Endothelial cell of hepatic sinusoid (primary cell): ENCODE results near the gene RAVER2.

ENCODE experiments used
- in situ Hi-C: cut with HindIII; loops from 2 replicates; pipeline ENCODE4 v1.10.0; 2017; ENCODE audit warnings: low sequenced_read_pairs

The RAVER2 gene

DNA sequence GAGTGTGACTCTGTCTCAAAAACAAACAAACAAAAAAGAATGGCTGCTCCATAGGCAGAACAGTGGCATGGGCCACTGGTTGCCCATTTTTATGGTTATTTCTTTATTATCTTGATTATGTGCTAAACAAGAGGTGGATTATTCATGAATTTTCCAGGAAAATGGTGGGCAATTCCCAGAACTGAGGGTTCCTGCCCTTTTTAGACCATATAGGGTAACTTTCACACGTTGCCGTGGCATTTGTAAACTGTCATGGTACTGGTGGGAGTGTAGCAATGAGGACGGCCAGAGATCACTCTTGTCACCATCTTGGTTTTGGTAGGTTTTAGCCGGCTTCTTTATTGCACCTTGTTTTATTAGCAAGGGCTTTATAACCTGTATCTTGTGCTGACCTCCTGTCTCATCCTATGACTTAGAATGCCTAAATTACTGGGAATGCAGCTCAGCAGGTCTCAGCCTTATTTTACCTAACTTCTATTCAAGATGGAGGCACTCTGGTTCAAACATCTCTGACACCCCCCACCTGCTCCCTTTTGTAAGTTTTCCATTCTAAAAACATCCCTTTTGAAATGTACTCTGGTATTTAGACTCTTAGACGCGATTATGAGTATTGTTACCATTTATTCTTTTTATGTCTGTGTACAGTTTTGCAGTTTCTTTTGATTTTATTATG lies 57.1 kb downstream of the RAVER2 start:
- in situ Hi-C loops, result loop anchor here (25.0 kb wide), 1 partner anchor 540 kb away; no protein-coding TSS in a partner anchor

DNA sequence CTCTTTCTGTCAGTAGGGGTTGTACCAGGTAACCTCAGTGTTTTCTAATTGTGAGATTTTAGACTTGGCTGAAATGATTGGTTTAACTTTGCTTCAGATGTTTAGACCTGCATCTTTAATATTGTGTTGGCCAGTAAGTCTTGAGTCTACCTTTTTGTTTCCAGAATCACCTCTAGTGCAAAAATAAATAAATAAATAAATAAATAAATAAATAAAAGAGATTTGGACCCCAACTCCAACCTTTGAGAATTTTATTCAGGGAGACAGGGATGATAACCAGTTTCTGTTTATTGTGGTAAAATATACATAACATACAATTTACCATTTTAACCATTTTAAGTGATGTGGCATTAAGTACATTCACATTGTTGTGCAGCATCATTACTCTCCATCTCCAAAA lies 64.4 kb downstream of the RAVER2 start:
- in situ Hi-C loops, result loop anchor here (25.0 kb wide), 1 partner anchor 547 kb away; no protein-coding TSS in a partner anchor

DNA sequence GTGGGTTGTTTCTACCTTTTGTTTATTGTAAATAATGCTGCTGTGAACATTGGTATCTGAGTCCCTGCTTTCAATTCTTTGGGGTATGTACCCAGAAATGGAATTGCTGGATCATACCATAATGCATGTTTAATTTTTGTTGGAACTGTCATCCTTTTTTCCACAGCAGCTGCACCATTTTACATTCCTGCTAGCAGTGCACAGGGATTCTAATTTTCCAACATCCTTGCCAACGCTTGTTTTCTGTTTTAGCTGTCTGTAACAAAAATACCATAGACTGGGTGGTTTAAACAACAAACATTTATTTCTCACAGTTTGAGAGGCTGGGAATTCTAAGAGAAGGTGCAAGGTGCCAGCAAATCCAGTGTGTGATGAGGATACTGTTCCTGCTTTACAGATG lies 65.1 kb downstream of the RAVER2 start:
- in situ Hi-C loops, result loop anchor here (25.0 kb wide), 1 partner anchor 548 kb away; no protein-coding TSS in a partner anchor

DNA sequence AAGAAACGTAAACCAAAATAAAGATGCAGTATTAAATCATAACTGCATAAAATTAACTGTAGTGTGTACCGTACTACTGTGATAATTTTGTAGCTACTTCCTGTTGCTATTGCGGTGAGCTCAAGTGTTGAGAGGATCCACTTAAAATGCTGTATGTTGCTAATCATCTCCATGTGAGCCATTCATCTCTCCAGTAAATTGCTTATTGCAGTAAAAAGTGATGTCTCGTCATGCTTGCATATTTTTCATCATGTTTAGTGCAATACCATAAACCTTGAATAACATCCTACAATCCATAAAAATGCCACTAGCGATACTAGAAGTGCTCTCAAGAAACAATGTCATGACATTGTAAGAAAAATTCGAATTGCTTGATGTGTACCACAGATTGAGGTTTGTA lies 66.3 kb downstream of the RAVER2 start:
- in situ Hi-C loops, result loop anchor here (25.0 kb wide), 1 partner anchor 549 kb away; no protein-coding TSS in a partner anchor

DNA sequence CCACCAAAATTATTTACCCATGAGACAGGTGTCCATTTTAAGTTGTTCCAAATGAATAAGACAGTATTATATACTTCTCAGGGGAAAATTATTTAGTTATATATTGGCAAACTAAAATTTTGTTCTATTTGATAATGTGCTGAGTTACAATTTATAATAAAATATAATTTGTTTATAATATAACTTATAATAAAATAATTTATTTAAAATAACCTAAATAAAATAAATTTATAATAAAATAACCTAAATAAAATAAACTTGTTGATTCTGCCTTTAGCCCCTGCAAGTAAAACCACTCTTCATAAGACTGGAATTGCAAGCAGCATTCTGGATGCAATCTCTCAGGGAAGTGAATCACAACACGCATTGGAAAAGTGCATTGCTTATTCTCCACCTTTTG lies 69.6 kb downstream of the RAVER2 start:
- in situ Hi-C loops, result loop anchor here (25.0 kb wide), 1 partner anchor 552 kb away; no protein-coding TSS in a partner anchor

DNA sequence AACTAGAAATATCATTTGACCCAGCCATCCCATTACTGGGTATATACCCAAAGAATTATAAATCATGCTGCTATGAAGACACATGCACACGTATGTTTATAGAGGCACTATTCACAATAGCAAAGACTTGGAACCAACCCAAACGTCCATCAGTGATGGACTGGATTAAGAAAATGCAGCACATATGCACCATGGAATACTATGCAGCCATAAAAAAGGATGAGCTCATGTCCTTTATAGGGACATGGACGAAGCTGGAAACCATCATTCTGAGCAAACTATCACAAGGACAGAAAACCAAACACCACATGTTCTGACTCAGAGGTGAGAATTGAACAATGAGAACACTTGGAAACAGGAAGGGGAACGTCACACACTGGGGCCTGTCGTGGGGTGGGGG lies 72.5 kb downstream of the RAVER2 start:
- in situ Hi-C loops, result loop anchor here (25.0 kb wide), 1 partner anchor 555 kb away; no protein-coding TSS in a partner anchor

DNA sequence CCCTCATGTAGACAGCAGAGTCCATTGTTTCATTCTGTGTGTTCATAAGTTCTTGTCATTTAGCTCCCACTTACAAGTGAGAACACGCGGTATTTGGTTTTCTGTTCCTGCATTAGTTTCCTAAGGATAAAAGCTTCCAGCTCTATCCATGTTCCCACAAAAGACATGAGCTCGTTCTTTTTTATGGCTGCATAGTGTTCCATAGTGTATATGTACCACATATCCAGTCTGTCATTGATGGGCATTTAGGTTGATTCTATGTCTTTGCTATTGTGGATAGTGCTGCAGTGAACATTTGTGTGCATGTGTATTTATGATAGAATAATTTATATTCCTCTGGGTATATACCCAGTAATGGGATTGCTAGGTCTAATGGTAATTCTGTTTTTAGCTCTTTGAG lies 75.7 kb downstream of the RAVER2 start:
- in situ Hi-C loops, result loop anchor here (25.0 kb wide), 1 partner anchor 558 kb away; no protein-coding TSS in a partner anchor

DNA sequence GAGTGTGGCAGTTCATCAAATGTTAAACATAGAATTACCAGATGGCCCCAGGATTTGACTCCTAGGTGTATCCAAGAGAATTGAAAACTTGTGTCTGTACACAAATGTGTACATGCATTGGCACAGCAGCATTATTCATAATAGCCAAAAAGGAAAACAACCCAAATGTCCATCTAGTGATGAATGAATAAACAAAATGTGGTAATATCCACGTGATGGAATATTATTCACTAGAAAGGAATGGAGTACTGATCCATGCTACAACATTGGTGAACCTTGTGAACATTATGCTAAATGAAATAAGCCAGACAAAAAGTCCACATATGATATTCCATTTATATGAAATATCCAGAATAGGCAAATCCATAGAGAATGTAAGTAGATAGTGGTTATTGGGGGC lies 77.7 kb downstream of the RAVER2 start:
- in situ Hi-C loops, result loop anchor here (25.0 kb wide), 1 partner anchor 560 kb away; no protein-coding TSS in a partner anchor

DNA sequence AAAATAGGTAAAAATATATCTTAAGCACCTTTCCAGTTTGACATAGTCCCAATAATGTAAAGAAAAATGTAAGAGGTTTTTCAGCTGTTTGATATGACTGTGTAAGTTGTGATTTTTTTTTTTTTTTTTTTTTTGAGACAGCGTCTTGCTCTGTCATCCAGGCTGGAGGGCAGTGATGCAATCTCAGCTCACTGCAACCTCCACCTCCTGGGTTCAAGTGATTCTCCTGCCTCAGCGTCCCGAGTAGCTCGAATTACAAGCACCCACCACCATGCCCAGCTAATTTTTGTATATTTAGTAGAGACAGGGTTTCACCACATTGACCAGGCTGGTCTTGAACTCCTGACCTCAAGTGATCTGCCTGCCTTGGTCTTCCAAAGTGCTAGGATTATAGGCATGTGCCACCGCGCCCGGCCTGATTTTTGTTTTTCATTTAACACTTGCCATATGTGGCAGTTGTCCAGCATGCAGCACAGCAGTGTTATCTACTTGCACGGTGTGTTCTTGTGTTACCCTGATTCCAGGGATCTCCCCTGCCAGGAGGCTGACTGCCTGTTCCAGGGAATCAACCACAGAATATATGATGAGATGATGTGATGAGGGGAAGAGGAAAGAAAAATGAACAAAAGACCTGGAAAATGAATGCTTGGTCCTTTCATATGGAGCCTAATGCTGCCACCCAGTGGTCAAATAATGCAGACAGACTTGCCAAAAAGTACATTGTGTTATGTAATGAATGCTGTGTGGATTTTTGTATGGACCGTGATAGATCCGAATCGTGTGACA lies 79.0 kb downstream of the RAVER2 start:
- in situ Hi-C loops, result loop anchor here (25.0 kb wide), 1 partner anchor 562 kb away; no protein-coding TSS in a partner anchor

DNA sequence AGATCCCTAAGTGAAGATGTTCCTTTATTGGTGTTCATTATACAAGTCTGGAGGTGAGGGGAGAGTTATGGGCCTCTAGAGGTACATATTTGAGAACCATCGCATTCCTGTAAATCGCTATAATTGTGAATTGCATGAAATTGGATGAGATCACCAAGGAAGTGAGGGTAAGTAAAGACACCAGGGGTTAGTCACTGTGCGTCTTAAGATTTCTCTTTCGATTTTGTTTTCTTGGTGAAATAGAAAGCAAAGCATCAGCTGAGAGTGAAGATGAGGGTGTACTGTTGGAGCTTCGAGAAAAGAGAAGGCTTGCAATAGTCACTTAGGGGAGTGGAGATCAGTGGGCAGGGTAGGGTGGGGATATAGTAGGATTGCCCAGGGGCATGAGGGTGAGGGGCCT lies 82.1 kb downstream of the RAVER2 start:
- in situ Hi-C loops, result no loop called here

DNA sequence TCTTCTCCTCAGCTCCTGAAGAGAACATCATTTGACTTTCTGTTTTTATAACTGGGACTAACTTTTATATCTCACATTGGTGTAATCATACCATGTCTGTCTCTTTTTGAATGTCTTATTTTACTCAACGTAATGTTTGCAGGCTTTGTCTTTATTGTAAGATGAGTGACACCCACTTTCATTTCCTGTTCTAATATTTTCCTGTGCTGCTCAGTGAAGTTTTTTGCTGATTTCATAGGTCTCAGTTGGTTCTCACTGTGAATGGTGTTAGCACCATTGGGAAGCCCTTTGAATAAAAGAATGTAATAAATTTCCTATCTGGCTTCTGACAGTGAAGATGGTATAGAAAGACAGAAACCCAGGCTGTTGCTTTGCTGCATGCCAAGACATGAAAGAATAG lies 84.0 kb downstream of the RAVER2 start:
- in situ Hi-C loops, result no loop called here

DNA sequence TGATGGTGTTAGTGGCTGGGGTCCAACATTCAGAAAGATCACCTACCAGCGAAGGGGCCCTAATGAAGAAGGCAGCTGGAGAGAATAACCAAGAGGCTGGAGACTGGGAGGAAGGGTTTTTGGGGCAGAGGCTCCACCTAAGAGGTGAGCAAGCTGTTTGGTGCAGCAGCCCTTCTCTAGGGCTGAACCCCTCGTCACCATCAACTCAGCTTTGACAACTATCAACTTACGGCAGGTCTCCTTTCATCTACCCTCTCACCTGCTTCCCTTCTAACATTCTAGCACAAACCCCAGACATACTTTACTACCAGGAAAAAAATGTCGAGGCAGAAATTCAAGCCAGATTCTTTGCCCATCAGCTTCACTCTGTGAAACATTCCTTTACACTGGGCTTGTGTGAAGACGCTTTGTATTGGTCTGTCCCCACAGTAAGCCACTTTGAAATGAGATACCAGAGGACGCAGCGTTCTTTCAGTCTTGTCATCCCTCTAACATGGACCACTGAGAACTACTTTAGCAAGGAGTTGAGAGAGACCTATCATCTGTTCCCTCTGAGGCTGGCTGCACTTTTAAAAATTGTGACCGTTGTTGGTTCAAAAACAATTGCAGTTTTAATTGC lies 84.6 kb downstream of the RAVER2 start:
- in situ Hi-C loops, result no loop called here

DNA sequence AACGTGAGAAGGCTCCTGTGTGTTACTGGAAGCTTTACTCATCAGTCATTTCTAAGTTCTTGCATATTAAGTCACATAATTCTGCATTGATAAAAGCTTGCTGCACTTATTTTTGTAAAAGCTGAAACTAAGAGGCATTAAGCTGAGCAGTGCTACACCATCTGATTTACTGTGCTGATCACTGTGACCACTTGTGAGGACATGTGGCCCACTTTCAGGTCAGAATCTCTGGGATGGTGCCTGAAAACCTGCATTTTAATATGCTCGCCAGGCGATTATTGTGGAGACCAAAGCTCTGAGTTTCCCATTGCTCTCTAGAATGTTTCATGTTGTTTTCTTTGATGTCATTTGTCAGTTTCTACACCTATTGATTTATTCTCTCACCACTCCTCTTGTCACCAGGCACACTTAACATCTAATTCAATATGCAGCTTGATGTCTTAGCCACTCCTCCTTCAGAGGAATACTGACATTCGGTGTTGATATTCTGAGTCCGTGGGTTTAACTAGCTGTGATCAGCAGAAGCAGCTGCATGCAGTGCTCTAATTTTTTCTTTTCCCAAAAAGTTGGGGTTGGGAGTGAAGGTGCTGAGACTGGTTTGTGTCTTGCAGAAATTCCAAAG lies 85.3 kb downstream of the RAVER2 start:
- in situ Hi-C loops, result no loop called here

DNA sequence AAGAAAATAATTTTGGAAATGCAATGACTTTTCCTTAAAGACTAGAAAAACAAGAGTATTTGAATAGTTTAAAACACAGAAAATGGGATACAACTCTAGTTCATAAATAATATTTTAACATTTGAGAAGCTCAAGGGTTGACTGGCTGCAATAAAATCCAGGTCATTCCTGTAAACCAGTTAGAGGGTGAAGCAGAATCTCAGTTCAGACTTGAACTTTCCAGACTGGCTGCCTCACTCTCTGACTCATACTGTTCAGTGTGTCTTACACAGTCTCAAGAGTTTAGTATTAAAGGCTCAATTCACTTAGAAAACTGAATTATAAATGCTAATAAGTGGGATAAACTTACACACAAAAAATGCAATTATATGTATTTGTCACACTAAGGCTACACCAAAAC lies 89.9 kb downstream of the RAVER2 start:
- in situ Hi-C loops, result no loop called here

DNA sequence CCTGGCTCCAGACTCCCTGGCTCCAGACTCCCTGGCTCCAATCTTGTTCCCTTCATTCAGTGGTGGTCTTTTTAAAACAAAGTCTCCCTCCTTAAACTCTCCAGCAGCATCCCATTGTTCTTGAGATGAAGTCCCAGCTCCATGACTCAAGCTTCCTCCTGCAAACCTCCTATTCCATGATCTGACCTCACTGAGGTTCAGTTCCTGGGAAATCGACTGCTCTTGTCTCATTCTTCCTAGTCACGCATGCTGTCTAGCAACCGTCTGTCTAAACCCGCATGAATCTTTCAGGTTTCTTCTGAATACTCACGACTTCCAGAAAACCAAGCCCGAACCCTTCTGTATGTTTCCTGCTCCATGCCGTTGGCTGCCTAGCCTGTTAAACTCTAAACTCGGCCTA lies 91.9 kb downstream of the RAVER2 start:
- in situ Hi-C loops, result no loop called here

DNA sequence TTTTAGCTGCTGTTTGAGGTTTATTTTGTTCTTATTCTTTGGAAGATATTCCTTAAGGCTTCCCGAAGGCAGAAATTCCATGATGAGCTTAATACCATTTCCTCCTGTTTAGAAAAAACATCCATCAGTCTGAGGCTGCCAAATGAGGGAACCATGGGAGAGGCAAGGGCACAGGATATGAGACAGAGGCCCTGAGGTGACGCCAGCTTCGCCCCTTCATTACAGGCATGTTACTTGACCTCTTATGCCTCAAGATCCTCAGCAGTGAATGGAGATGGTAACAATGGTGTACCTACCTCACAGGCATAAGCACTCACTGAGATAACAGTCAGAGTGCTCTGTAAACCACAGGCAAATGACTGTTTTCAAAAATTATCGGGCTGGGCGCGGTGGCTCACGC lies 93.6 kb downstream of the RAVER2 start:
- in situ Hi-C loops, result no loop called here

DNA sequence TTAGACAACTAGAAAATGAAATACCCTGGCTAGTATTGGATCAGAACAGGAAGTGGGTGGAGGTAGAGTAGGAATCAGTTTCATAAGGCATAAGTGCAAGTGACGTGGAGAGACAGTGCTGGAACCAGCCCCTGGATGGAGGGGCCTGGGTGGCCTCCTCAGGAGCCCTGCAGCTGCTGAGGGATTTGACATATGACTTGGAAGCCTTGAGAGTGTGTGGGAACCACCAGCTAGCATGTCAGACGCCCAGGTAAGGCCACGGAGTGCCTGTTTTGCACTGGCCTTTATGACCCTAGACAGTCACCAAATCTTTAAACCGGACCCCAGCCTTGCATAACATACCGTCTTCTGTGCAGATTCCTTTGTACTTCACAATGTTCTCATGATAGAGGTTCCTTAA lies 94.4 kb downstream of the RAVER2 start:
- in situ Hi-C loops, result no loop called here

DNA sequence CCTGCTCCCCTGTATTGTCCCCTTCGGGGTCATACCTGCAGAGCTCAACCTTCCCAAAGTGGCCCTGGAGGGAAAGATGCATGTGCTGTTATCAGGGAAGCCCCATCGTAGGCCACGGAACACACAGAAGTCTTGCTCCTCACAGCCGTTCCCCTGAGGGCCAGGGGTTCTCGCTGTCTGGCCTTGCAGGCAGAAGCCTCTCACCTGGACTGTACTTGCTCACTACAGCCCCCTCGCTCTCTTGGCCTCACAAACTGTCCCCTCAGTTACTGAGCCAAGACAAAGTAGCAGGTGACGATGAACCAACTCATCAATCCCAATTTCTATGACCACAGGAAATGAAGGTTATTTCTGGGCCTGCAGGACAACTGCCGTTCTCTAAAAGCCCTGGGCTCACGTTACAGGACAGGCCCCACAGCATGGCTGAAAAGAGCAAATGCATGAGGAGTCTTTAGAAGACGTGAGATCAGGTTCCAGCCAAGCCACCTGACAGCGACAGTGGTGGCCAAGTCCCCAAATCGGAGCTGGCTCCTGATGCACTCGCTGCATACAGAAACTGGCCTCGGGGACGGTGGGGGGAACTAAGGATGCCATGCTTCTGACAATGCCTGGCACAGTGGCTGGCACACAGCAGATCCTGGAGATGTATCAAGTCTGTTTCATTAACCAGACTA lies 95.0 kb downstream of the RAVER2 start:
- in situ Hi-C loops, result no loop called here

DNA sequence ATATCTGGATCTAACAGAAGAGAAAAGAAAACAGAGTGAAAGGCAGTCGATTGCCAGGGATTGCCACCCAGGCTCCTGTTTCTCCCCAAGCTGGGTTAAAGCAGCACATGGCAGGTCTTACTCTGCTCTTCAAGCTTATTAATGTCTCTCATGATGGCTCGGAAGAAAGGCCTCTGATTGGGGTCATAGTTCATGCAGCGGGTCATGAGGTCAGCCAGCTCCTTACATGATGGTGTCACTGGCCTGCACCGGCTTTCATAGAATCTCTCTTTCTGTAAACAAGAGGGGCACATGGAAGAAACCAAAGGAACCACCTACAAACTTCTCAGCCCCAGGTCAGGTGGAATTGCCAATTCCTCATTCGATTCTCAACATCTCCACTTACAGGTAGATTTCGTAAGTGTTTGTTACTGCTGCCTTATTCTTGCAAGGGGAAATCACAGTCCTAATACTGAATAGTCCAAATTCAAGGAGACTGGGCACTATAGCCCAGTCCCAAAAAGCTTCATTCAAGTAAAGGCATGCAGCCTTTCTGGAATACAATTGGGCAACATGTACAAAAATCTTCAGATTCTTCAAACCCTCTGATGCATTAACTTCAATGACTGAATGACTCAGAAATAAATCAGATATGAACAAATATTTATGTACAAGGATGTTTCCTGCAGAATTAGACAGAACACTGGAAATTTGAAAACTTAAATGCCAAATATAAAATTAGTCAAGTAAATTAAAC lies 96.6 kb downstream of the RAVER2 start:
- in situ Hi-C loops, result no loop called here

DNA sequence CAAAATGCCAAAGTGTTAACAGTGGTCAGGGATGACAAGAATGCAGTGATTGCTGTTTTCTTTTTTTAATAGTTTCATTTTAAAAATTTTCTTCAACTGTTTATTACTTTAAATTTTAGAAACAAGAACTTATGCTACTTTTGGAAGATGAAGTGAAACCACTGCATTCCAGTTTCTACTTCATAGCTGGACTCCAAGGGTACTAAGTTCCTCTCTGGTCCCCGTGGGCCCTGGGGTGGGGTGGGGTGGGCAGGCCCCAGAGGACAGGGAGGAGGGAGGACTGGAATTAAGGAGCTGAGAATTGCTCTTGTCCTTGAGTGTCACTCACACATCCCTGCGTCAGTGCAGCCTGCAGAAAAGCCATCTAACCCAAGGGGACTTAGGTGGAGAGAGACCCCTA lies 97.3 kb downstream of the RAVER2 start:
- in situ Hi-C loops, result no loop called here
